ENCODE results near the gene MINAR2.

DNA sequence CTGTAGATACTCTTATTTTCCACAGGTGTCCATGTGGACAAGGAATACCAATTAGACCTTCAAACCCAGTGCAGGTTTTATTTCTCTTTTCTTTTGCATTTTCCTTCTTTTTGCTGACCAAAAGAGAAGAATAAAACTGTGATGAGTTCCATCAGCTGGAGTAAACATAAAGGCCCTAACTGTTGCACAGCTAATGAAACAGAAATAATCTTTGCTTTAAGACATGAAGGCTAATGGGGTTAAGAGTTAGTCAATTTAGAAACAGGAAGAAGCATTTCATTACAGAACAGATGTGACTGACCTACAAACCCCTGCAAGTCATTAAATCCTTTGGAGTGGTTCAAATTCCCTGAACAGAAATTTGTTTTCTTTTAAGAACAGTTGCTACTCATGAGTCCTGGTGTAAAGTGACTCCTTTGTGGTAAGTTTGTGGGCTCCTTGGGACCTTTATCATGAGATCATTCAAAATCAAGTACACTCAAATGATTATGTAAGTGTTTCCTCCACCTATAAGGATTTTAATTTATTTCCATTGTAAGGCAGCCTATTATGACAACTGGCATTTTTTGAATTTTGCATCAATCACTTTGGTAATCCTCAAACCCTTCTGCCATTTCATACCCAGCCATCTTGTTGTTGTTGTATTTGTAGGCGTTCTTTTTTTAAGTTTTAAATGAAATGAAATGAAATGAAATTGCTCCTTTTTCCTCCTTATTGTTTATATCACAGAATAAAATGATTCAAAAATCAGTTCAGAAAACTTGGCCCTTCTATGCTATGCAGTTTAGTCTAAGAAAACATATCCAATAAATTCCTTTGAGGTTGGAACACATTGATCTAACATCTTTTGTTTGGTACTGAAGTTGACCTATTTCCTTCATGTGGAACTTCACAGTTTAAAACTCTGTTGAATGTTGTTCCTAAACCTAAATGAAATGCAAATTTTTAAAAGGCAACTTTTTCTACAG is 1.3 kb downstream of the MINAR2 start:
- no peak for TF ChIP-seq EZH2 (IDR thresholded peaks at IDR 0.05; ENCODE audit: insufficient read depth, poor library complexity, severe bottlenecking)
- no peak for TF ChIP-seq EZH2phosphoT487 (IDR thresholded peaks at IDR 0.05; ENCODE audit: insufficient read depth, low read depth)
